A673 (cell line): Measurements from ENCODE around the gene CDK5RAP3. TPM values are rescaled to one million over a fixed set of nuclear protein-coding genes. Genes with fewer than 3 reads are reported as not detected.

ENCODE experiments used
- BruUV-seq: library from RNA; stranded (reverse); fragments of 400-500 nt; replicated peaks from 2 replicates; lab custom pipeline; 2021; lab: Mats Ljungman, UMichigan
- CTCF ChIA-PET: fragments of 300-600 bp; sonication (Branson Sonifier 250); formaldehyde crosslinking; loops from one replicate; lab custom pipeline; 2022; ENCODE audit warnings: antibody characterized with exemption; lab: Charles Lee
- POLR2A ChIA-PET: fragments of 300-600 bp; sonication (Branson Sonifier 250); formaldehyde crosslinking; loops from one replicate; lab custom pipeline; 2022; ENCODE audit warnings: antibody characterized with exemption; ENCODE audit not compliant: low non-redundant PET; lab: Charles Lee
- DNase-seq: peaks from one replicate; pipeline ENCODE4 v3.0.0-alpha.2; 2015; ENCODE audit warnings: low spot score
- H3K27ac ChIP-seq: fragments of 200-600 bp; sonication (generic); 2 replicates; pipeline ENCODE4 v1.5.1; 2016; ENCODE audit warnings: mixed run types, low read depth, mild to moderate bottlenecking, mixed read lengths, antibody characterized with exemption, low read length; ENCODE audit not compliant: poor library complexity, severe bottlenecking
- H3K27me3 ChIP-seq: fragments of 200-600 bp; sonication (generic); replicated peaks from 2 replicates; pipeline ENCODE4 v1.6.1; 2017; ENCODE audit warnings: mixed run types, low read depth, mild to moderate bottlenecking, mixed read lengths, antibody characterized with exemption, low read length; ENCODE audit not compliant: insufficient read depth, poor library complexity
- H3K36me3 ChIP-seq: fragments of 200-600 bp; sonication (generic); 2 replicates; pipeline ENCODE4 v1.6.1; 2016; ENCODE audit warnings: mixed run types, mild to moderate bottlenecking, mixed read lengths, antibody characterized with exemption, low read length; ENCODE audit not compliant: insufficient read depth, poor library complexity, severe bottlenecking
- H3K4me1 ChIP-seq: fragments of 200-600 bp; sonication (generic); 2 replicates; pipeline ENCODE4 v1.6.1; 2017; ENCODE audit warnings: mixed run types, mild to moderate bottlenecking, mixed read lengths, antibody characterized with exemption, low read length; ENCODE audit not compliant: insufficient read depth, poor library complexity, severe bottlenecking
- H3K4me3 ChIP-seq: fragments of 200-600 bp; sonication (generic); 2 replicates; pipeline ENCODE4 v1.5.1; 2016; ENCODE audit warnings: low read depth, mixed run types, mild to moderate bottlenecking, mixed read lengths, low read length; ENCODE audit not compliant: poor library complexity, severe bottlenecking
- H3K9me3 ChIP-seq: fragments of 200-600 bp; sonication (generic); 2 replicates; pipeline ENCODE4 v1.6.1; 2016; ENCODE audit warnings: mixed run types, low read depth, mild to moderate bottlenecking, mixed read lengths, antibody characterized with exemption, low read length; ENCODE audit not compliant: poor library complexity, severe bottlenecking
- EZH2 ChIP-seq: fragments of 200-600 bp; sonication (generic); IDR thresholded peaks from 2 replicates; pipeline ENCODE4 v1.6.1; 2017; ENCODE audit warnings: borderline replicate concordance, low read depth, mild to moderate bottlenecking, mixed read lengths, antibody characterized with exemption, low read length; ENCODE audit not compliant: poor library complexity, severe bottlenecking
- intact Hi-C: fragments of 100-400 bp; cut with micrococcal nuclease; formaldehyde crosslinking; loops from one replicate; pipeline ENCODE4 v1.10.0; 2022; ENCODE audit not compliant: unreplicated experiment
- total RNA-seq: library from RNA; stranded (reverse); gene quantifications from 2 replicates; pipeline ENCODE4 v1.2.3, GENCODE V29; 2021
- TF ChIP-seq, protein P1 (sequence below): fragments of 300-800, 200-600 bp; sonication (generic); conservative IDR thresholded peaks from 2 replicates; pipeline ENCODE4 v1.5.1; 2017; ENCODE audit warnings: low read depth, mild to moderate bottlenecking, antibody characterized with exemption, low read length, moderate library complexity, mixed read lengths

The CDK5RAP3 gene
- total RNA-seq, 1 experiment from 2014 or later = 172 TPM

DNA sequence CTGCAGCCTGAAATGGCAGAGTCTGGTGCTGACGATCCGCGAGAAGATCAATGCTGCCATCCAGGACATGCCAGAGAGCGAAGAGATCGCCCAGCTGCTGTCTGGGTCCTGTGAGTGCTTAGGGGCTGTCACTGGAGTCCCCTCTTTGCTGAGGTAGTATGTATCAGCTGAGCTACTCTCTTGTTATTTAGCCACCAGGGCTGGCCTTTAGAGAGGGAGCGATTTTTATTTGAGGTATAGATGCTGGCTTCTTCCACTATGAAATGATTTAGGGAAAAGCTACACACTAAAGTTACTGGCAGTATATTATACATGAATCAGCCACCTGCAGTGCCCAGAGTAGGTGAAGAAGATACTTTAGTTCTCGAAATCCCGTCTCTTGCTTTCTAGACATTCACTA is 2.6 kb downstream of the CDK5RAP3 start:
- Histone ChIP-seq H3K4me3 (no peak overlapping the region), H3K27me3 (no peaks in the 10 kb centered on the region), H3K4me1 (peaks cover 8% of the 10 kb centered on the region), H3K9me3 (no peaks in the 10 kb centered on the region), H3K36me3 (peaks cover 47% of the 10 kb centered on the region), H3K27ac (no peak overlapping the region)
- CTCF ChIA-PET = no interaction called here
- no TSS peak for BruUV-seq
- intact Hi-C loops = no loop called here
- POLR2A ChIA-PET = no interaction called here
- no peak for DNase-seq
- TF ChIP-seq, protein P1, sequence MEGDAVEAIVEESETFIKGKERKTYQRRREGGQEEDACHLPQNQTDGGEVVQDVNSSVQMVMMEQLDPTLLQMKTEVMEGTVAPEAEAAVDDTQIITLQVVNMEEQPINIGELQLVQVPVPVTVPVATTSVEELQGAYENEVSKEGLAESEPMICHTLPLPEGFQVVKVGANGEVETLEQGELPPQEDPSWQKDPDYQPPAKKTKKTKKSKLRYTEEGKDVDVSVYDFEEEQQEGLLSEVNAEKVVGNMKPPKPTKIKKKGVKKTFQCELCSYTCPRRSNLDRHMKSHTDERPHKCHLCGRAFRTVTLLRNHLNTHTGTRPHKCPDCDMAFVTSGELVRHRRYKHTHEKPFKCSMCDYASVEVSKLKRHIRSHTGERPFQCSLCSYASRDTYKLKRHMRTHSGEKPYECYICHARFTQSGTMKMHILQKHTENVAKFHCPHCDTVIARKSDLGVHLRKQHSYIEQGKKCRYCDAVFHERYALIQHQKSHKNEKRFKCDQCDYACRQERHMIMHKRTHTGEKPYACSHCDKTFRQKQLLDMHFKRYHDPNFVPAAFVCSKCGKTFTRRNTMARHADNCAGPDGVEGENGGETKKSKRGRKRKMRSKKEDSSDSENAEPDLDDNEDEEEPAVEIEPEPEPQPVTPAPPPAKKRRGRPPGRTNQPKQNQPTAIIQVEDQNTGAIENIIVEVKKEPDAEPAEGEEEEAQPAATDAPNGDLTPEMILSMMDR = no peak
- no peak for TF ChIP-seq EZH2

DNA sequence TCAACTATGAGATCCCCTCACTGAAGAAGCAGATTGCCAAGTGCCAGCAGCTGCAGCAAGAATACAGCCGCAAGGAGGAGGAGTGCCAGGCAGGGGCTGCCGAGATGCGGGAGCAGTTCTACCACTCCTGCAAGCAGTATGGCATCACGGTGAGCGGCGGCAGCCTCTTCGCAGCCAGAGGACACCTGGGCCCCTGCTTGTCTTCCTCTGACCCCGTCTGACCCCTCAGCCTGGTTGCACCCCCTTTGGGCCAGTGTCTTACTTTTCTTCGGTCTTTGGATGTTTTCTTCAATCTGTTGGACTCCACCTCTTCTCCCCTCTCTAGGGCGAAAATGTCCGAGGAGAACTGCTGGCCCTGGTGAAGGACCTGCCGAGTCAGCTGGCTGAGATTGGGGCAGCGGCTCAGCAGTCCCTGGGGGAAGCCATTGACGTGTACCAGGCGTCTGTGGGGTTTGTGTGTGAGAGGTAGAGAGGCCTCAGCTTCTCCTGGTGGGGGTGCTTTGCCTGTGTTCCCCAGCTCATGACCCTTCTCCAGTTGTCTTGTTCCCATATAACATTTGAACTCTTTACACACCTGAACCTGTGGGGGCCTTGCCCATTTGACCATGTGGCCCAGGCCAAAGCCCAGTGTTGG is 4.4 kb downstream of the CDK5RAP3 start:
- POLR2A ChIA-PET = no interaction called here
- Histone ChIP-seq H3K4me3 (no peak overlapping the region), H3K27ac (no peak overlapping the region), H3K9me3 (no peaks in the 10 kb centered on the region), H3K27me3 (no peaks in the 10 kb centered on the region), H3K36me3 (peaks cover 64% of the 10 kb centered on the region), H3K4me1 (peaks cover 7% of the 10 kb centered on the region)
- BruUV-seq = no TSS peak
- TF ChIP-seq EZH2 = no peak
- TF ChIP-seq, protein P1 = no peak
- CTCF ChIA-PET = no interaction called here
- DNase-seq = no peak
- intact Hi-C loops = no loop called here

DNA sequence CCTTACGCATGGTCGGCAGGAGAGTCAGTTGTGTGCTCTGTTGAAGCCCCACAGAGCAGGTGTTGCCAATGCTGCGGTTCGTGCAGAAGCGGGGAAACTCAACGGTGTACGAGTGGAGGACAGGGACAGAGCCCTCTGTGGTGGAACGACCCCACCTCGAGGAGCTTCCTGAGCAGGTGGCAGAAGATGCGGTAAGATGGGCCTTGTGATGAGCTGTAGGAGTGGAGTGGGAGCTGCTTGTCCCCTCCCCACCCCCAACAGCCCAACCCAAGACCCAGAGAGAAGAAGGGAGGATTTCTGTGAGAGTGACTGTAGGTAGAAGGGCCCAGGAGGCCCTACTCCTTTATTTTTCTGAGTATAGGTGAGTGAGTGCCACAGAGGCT is 4.9 kb downstream of the CDK5RAP3 start:
- TF ChIP-seq, protein P1 = no peak
- no peak for TF ChIP-seq EZH2
- ChIA-PET CTCF (interaction anchor here (0.6 kb wide), 1 partner anchor 21 kb away, joined by 5 read pairs; no protein-coding TSS in a partner anchor), POLR2A (no interaction called here)
- H3K4me3 ChIP-seq = no peak overlapping the region
- H3K27ac ChIP-seq = no peak overlapping the region
- no peaks in the 10 kb centered on the region for H3K27me3 ChIP-seq
- DNase-seq = no peak
- intact Hi-C loops = no loop called here
- H3K9me3 ChIP-seq = no peaks in the 10 kb centered on the region
- H3K4me1 ChIP-seq = peaks cover 5% of the 10 kb centered on the region
- H3K36me3 ChIP-seq = peaks cover 69% of the 10 kb centered on the region
- BruUV-seq = no TSS peak
